Mesenchymal stem cell (in vitro differentiated cells and primary cell): ENCODE measurements around the gene DCLRE1C.

Source experiments
- DNase-seq: peaks from one replicate; pipeline ENCODE4 v3.0.0-alpha.2; 2013
- H2AFZ ChIP-seq: one replicate; pipeline ENCODE4 v1.6.1; 2013; ENCODE audit warnings: low read depth, mild to moderate bottlenecking, control low read depth, inconsistent platforms, low read length, moderate library complexity
- H2AK5ac ChIP-seq: 2 replicates; pipeline ENCODE4 v1.6.1; 2013; ENCODE audit warnings: low read length, moderate library complexity, mild to moderate bottlenecking, inconsistent platforms; ENCODE audit not compliant: severe bottlenecking
- H2BK120ac ChIP-seq: one replicate; pipeline ENCODE4 v1.6.1; 2013; ENCODE audit warnings: low read depth, mild to moderate bottlenecking, inconsistent platforms, low read length, moderate library complexity
- H2BK12ac ChIP-seq, 2 experiments: one replicate each; pipeline ENCODE4 v1.6.1; 2013; ENCODE audit warnings: inconsistent platforms in 2 of 2, low read length in 2 of 2, mild to moderate bottlenecking in 2 of 2, moderate library complexity in 2 of 2, control low read depth in 1 of 2
- H2BK15ac ChIP-seq: one replicate; pipeline ENCODE4 v1.6.1; 2013; ENCODE audit warnings: mild to moderate bottlenecking, low read depth, inconsistent platforms; ENCODE audit not compliant: poor library complexity, severe bottlenecking
- H2BK5ac ChIP-seq: 2 replicates; pipeline ENCODE4 v1.6.1; 2013; ENCODE audit warnings: low read depth, mild to moderate bottlenecking, low read length, control low read depth, inconsistent platforms; ENCODE audit not compliant: poor library complexity, severe bottlenecking
- H3K14ac ChIP-seq, 2 experiments: one replicate each; pipeline ENCODE4 v1.6.1; 2013; ENCODE audit warnings: inconsistent platforms in 2 of 2, low read length in 2 of 2, control low read depth in 1 of 2, mild to moderate bottlenecking in 1 of 2, moderate library complexity in 1 of 2
- H3K18ac ChIP-seq, 2 experiments: one replicate each; pipeline ENCODE4 v1.6.1; 2013; ENCODE audit warnings: inconsistent platforms in 2 of 2, low read length in 2 of 2, control low read depth in 1 of 2, low read depth in 1 of 2, mild to moderate bottlenecking in 1 of 2
- H3K23ac ChIP-seq, 2 experiments: one replicate each; pipeline ENCODE4 v1.6.1; 2013; ENCODE audit warnings: inconsistent platforms in 2 of 2, low read length in 2 of 2, mild to moderate bottlenecking in 2 of 2, moderate library complexity in 2 of 2, control low read depth in 1 of 2
- H3K27ac ChIP-seq: 2 replicates; pipeline ENCODE4 v1.5.1; 2013; ENCODE audit warnings: mild to moderate bottlenecking, moderate library complexity, low read length, control low read depth, inconsistent platforms; ENCODE audit not compliant: poor library complexity, severe bottlenecking
- H3K27me3 ChIP-seq, 2 experiments: 2 replicates each; pipeline versions ENCODE4 v1.6.1 to v1.7.0; 2013; ENCODE audit warnings: low read length in 2 of 2, mild to moderate bottlenecking in 2 of 2, moderate library complexity in 2 of 2, control low read depth in 1 of 2, inconsistent platforms in 1 of 2; ENCODE audit not compliant: control insufficient read depth in 1 of 2, insufficient read depth in 1 of 2
- H3K36me3 ChIP-seq, 2 experiments: 2 replicates each; pipeline versions ENCODE4 v1.6.1 to v1.7.0; 2013; ENCODE audit warnings: low read length in 2 of 2, control low read depth in 1 of 2, inconsistent platforms in 1 of 2, low read depth in 1 of 2, mild to moderate bottlenecking in 1 of 2; ENCODE audit not compliant: insufficient read depth in 2 of 2, control insufficient read depth in 1 of 2
- H3K4ac ChIP-seq, 2 experiments: one replicate each; pipeline ENCODE4 v1.6.1; 2013; ENCODE audit warnings: inconsistent platforms in 2 of 2, low read length in 2 of 2, mild to moderate bottlenecking in 2 of 2, moderate library complexity in 2 of 2, control low read depth in 1 of 2, low read depth in 1 of 2
- H3K4me1 ChIP-seq: 2 replicates; pipeline ENCODE4 v1.6.1; 2013; ENCODE audit warnings: low read depth, low read length, control low read depth; ENCODE audit not compliant: control insufficient read depth, insufficient read depth
- H3K4me2 ChIP-seq: 2 replicates; pipeline ENCODE4 v1.6.1; 2013; ENCODE audit warnings: low read length, mild to moderate bottlenecking, inconsistent platforms; ENCODE audit not compliant: poor library complexity, severe bottlenecking
- H3K4me3 ChIP-seq, 2 experiments: 2 replicates each; pipeline versions ENCODE4 v1.5.1 to v1.7.0; 2013; ENCODE audit warnings: low read length in 2 of 2, mild to moderate bottlenecking in 2 of 2, control low read depth in 1 of 2, low read depth in 1 of 2; ENCODE audit not compliant: insufficient read depth in 1 of 2
- H3K79me1 ChIP-seq: replicated peaks from 2 replicates; pipeline ENCODE4 v1.6.1; 2013; ENCODE audit warnings: mild to moderate bottlenecking, control low read depth, low read length, inconsistent platforms; ENCODE audit not compliant: poor library complexity, severe bottlenecking
- H3K9ac ChIP-seq: 2 replicates; pipeline ENCODE4 v1.7.0; 2013; ENCODE audit warnings: mild to moderate bottlenecking, low read length, moderate library complexity
- H3K9me3 ChIP-seq: 2 replicates; pipeline ENCODE4 v1.7.0; 2013; ENCODE audit warnings: mild to moderate bottlenecking, low read length; ENCODE audit not compliant: control insufficient read depth
- H4K8ac ChIP-seq: one replicate; pipeline ENCODE4 v1.6.1; 2013; ENCODE audit warnings: inconsistent platforms, mild to moderate bottlenecking, low read length, moderate library complexity
- H4K91ac ChIP-seq: one replicate; pipeline ENCODE4 v1.6.1; 2013; ENCODE audit warnings: mild to moderate bottlenecking, low read length, inconsistent platforms
- WGBS: methylation state at CpG from one replicate; pipeline ENCODE4 v1.1.7; 2013; ENCODE audit warnings: mixed read lengths; 5-methylcytosine and 5-hydroxymethylcytosine counted together

The DCLRE1C gene

GRCh38 chr10:14855453-14855852 is 98.4 kb downstream of the DCLRE1C start:
- no peak overlapping the region for H2AFZ ChIP-seq
- H3K27me3 ChIP-seq = no peaks in the 10 kb centered on the region
- no peak overlapping the region for H2BK12ac ChIP-seq

DNA sequence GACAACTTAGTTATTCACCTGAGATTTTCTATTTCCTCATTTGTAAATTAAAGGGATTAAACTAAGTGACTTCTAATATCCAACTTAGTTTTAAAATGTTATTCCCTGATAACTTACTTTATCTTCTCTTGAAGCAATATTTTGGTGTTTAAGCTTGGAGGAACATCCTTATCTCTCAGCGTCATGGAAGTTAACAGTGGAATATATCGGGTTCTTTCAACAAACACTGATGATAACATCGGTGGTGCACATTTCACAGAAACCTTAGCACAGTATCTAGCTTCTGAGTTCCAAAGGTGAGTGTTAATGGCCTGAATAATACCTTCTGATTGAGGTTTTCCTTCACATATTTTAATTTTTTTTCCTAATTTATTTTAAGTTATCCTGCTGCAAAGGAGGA is 101.7 kb downstream of the DCLRE1C start:
- no peak for DNase-seq
- Histone ChIP-seq H3K4me1 (no peaks in the 10 kb centered on the region), H3K9me3 (no peaks in the 10 kb centered on the region), H3K14ac (no peak overlapping the region), H2BK120ac (no peak overlapping the region), H4K8ac (no peak overlapping the region), H3K4ac (no peak overlapping the region), H3K27ac (no peak overlapping the region), H2AFZ (no peak overlapping the region), H3K9ac (no peak overlapping the region), H3K4me2 (no peak overlapping the region), H3K79me1 (no peaks in the 10 kb centered on the region), H4K91ac (no peak overlapping the region), H2BK15ac (no peak overlapping the region), H3K4me3 (no peak overlapping the region), H2BK5ac (no peak overlapping the region), H3K36me3 (peaks cover 5 to 78% of the 10 kb centered on the region in 2 experiments), H3K27me3 (no peaks in the 10 kb centered on the region), H2AK5ac (no peak overlapping the region), H3K23ac (no peak overlapping the region), H2BK12ac (no peak overlapping the region), H3K18ac (no peak overlapping the region)
- WGBS = 97% methylated on average over 3 of the region's 3 CpGs

More at GRCh38 chr10:14855453-14855852, 98.4 kb downstream of the DCLRE1C start:
- Histone ChIP-seq H3K4me3 (no peak overlapping the region), H3K27ac (no peak overlapping the region), H2BK5ac (no peak overlapping the region), H3K9ac (no peak overlapping the region), H3K18ac (no peak overlapping the region), H3K4ac (no peak overlapping the region), H4K91ac (no peak overlapping the region), H3K79me1 (peaks cover 3% of the 10 kb centered on the region), H2BK120ac (no peak overlapping the region), H2BK15ac (no peak overlapping the region), H3K4me2 (no peak overlapping the region), H2AK5ac (no peak overlapping the region), H3K23ac (no peak overlapping the region), H3K14ac (no peak overlapping the region), H3K9me3 (no peaks in the 10 kb centered on the region), H3K36me3 (peaks cover 13 to 77% of the 10 kb centered on the region in 2 experiments), H3K4me1 (no peaks in the 10 kb centered on the region), H4K8ac (no peak overlapping the region)
- 100% methylated on average over 1 of the region's 1 CpG for WGBS
- DNase-seq = no peak
